ENCODE results near the gene ABHD6. TPM values are rescaled to one million over a fixed set of nuclear protein-coding genes. Genes with fewer than 3 reads are reported as not detected.

ABHD6 gene
- total RNA-seq, 2 donors from 2014 or later, result 16.5 to 24.5 TPM

DNA sequence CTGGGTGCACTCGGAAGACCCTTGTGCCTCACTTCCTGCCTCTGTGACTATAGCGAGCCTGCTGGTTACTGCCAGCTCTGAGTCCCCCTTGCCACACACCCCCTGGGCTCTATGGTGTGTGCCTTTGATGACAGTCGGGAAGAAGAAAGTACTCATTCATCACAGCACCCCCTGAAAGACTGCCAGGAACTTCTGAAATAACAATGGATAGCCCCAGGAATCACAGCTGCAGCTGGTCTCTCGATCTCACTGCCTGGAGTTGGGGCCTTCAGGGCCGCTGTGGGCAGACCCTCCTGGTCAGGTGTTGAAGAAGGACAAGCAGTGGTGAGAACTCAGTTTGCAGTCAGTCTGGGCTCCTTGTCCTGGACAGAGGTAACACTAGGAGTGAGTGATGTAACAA lies 58.7 kb downstream of the ABHD6 start:
- intact Hi-C loops (cut with DNase I), result loop anchor here (2.0 kb wide), 1 partner anchor 55 kb away; no protein-coding TSS in a partner anchor
- Histone ChIP-seq H3K9me3 (no peaks in the 10 kb centered on the region), H3K27me3 (no peaks in the 10 kb centered on the region), H3K4me3 (no peak overlapping the region), H3K27ac (no peak overlapping the region), H3K9ac (ENCODE audit: low read depth in 2 of 2, low read length in 2 of 2) (no peak overlapping the region), H3K36me3 (no peaks in the 10 kb centered on the region), H3K4me1 (no peaks in the 10 kb centered on the region)
- DNase-seq, result no peak
- TF ChIP-seq, protein P1, sequence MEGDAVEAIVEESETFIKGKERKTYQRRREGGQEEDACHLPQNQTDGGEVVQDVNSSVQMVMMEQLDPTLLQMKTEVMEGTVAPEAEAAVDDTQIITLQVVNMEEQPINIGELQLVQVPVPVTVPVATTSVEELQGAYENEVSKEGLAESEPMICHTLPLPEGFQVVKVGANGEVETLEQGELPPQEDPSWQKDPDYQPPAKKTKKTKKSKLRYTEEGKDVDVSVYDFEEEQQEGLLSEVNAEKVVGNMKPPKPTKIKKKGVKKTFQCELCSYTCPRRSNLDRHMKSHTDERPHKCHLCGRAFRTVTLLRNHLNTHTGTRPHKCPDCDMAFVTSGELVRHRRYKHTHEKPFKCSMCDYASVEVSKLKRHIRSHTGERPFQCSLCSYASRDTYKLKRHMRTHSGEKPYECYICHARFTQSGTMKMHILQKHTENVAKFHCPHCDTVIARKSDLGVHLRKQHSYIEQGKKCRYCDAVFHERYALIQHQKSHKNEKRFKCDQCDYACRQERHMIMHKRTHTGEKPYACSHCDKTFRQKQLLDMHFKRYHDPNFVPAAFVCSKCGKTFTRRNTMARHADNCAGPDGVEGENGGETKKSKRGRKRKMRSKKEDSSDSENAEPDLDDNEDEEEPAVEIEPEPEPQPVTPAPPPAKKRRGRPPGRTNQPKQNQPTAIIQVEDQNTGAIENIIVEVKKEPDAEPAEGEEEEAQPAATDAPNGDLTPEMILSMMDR (IDR thresholded peaks at IDR 0.05), result no peak

DNA sequence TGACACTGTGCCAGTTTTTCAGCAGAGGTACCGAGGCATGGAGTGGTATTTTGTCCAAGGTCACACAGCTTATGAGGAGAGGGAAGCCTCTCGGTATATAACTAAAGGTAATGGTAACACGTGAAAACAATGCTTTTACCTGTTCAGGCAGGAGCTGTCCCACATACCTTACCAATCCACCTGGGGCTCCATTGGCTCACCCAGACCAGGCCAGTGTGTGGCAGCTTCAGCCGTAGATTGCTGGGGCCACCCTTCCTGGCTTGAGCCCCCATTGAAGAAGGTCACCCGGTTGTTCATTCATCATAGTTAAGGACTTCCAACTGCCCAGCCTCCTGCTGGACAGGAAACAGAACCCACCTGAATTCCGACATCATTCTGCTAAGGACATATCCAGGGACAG lies 59.3 kb downstream of the ABHD6 start:
- intact Hi-C loops (cut with DNase I), result loop anchor here (2.0 kb wide), 1 partner anchor 56 kb away; no protein-coding TSS in a partner anchor
- TF ChIP-seq, protein P1 (IDR thresholded peaks at IDR 0.05), result no peak
- no peak for DNase-seq
- H3K4me3 ChIP-seq, result no peak overlapping the region
- H3K36me3 ChIP-seq, result no peaks in the 10 kb centered on the region
- H3K27ac ChIP-seq, result no peak overlapping the region
- no peak overlapping the region for H3K9ac ChIP-seq (ENCODE audit: low read depth in 2 of 2, low read length in 2 of 2)
- H3K9me3 ChIP-seq, result no peaks in the 10 kb centered on the region
- no peaks in the 10 kb centered on the region for H3K4me1 ChIP-seq
- no peaks in the 10 kb centered on the region for H3K27me3 ChIP-seq

DNA sequence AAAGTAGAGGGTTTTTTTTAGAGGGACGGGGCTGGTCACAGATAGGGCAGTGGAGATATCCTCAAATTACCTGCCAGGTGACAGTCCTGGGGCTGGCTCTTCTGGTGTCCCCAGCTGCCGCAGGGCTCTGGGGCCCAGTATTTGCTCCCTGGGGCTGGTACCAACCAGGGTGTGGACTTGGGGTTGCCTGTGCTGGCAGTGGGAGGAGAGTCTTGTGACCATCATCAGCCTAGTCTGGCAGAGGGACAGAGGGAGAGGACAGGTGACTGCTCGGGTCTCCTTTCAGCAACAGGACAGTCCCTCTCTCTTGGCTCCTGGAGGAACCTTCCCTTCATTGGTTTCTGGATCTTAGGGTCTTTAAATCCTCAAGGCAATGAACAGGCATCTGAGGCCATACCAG lies 60.6 kb downstream of the ABHD6 start:
- intact Hi-C loops (cut with DNase I), result no loop called here
- TF ChIP-seq, protein P1 (IDR thresholded peaks at IDR 0.05), result no peak
- no peaks in the 10 kb centered on the region for H3K36me3 ChIP-seq
- DNase-seq, result no peak
- no peak overlapping the region for H3K9ac ChIP-seq (ENCODE audit: low read depth in 2 of 2, low read length in 2 of 2)
- H3K27me3 ChIP-seq, result no peaks in the 10 kb centered on the region
- no peak overlapping the region for H3K27ac ChIP-seq
- H3K4me3 ChIP-seq, result no peak overlapping the region
- H3K4me1 ChIP-seq, result no peaks in the 10 kb centered on the region
- H3K9me3 ChIP-seq, result no peaks in the 10 kb centered on the region

DNA sequence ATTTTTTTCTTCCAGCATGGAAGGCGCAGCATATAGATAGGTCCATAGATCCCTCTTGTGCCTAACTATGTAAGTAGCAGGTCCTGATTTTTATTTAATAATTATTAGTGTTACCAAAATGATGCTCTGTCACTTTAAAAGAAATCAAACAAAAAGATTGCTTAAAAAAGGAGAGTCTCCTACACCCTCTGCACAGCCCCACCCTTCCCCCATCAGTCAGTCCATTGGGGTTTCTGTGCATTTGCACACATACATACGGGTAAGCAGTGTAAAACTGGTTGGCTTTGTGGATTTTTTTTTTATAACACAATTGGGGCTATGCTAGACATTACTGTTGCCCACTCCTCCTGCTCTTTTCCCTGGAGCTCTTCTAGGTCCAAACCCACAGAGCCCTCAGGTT lies 61.5 kb downstream of the ABHD6 start:
- H3K36me3 ChIP-seq, result no peaks in the 10 kb centered on the region

DNA sequence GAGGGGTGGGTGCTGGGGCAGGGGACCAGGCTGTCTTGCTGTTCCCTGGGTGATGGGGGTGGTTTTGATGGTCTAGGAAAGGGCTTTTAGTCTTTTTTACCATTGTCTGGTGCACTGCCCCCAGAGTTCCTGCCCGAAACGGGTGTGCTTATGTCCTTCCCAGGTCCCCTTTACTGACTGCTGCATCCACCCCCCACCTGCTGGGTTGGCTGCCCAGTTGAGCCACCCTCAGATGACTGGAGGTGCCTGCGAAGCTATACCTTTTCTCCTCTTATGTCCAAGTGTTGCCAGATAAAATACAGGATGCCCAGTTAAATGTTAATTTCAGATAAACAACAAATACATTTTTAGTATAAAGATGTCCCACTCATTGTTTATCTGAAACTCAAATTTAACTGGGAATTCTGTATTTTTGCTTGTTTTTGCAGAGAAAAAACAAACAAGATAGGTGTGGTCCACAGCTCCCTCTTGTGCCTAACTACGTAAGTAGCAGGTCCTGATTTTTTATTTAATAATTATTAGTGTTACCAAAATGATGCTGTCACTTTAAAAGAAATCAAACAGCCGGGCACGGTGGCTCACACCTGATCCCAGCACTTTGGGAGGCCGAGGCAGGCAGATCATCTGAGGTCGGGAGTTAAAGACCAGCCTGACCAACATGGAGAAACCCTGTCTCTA lies 62.4 kb downstream of the ABHD6 start:
- Histone ChIP-seq H3K27ac (no peak overlapping the region), H3K9ac (ENCODE audit: low read depth in 2 of 2, low read length in 2 of 2) (no peak overlapping the region), H3K36me3 (no peaks in the 10 kb centered on the region), H3K9me3 (no peaks in the 10 kb centered on the region), H3K4me1 (no peaks in the 10 kb centered on the region), H3K4me3 (no peak overlapping the region), H3K27me3 (no peaks in the 10 kb centered on the region)
- TF ChIP-seq, protein P1 (IDR thresholded peaks at IDR 0.05), result peak; percentile 48
- intact Hi-C loops (cut with DNase I), result loop anchor here (2.0 kb wide), 1 partner anchor 113 kb away; no protein-coding TSS in a partner anchor
- DNase-seq, result no peak

More for the DNA sequence above, 61.5 kb downstream of the ABHD6 start:
- TF ChIP-seq, protein P1 (IDR thresholded peaks at IDR 0.05), result no peak
- Histone ChIP-seq H3K9me3 (no peaks in the 10 kb centered on the region), H3K4me3 (no peak overlapping the region), H3K27ac (no peak overlapping the region), H3K27me3 (no peaks in the 10 kb centered on the region), H3K4me1 (no peaks in the 10 kb centered on the region), H3K9ac (ENCODE audit: low read depth in 2 of 2, low read length in 2 of 2) (no peak overlapping the region)
- intact Hi-C loops (cut with DNase I), result no loop called here
- DNase-seq, result no peak

Measured in colonic mucosa (tissue), 4 donors.